B cell (primary cell): ENCODE results near the gene SLC1A2. TPM values are rescaled to one million over a fixed set of nuclear protein-coding genes. Genes with fewer than 3 reads are reported as not detected.

Experiments used
- ATAC-seq: fragments of 200-7000 bp; cut with Tn5 transposase; one replicate; pipeline ENCODE4 v1.10.0; 2021; ENCODE audit warnings: low read depth, mild to moderate bottlenecking, moderate number of reproducible peaks, moderate library complexity
- CTCF ChIA-PET: fragments of 350-600 bp; sonication (Branson Sonifier 250); formaldehyde crosslinking; loops from one replicate; lab custom pipeline; 2021; ENCODE audit warnings: antibody characterized with exemption, inconsistent platforms; lab: Charles Lee
- POLR2A ChIA-PET: fragments of 350-600 bp; sonication (Branson Sonifier 250); formaldehyde crosslinking; loops from one replicate; lab custom pipeline; 2021; ENCODE audit warnings: antibody characterized with exemption; lab: Charles Lee
- DNase-seq: peaks from one replicate; pipeline ENCODE4 v3.0.0; 2013
- H2AFZ ChIP-seq: 2 replicates; pipeline ENCODE4 v1.6.1; 2012; ENCODE audit warnings: mild to moderate bottlenecking, low read depth, low read length; ENCODE audit not compliant: insufficient read depth, poor library complexity, severe bottlenecking
- H3K27ac ChIP-seq, 2 donors: 1 replicate in 1 of 2; 2 replicates in 1 of 2; pipeline ENCODE4 v1.5.1; 2012 to 2013; ENCODE audit warnings: low read length in 2 of 2, mild to moderate bottlenecking in 2 of 2, moderate library complexity in 1 of 2
- H3K27me3 ChIP-seq, 4 experiments: fragments of 200-600 bp in 1 of 4; sonication (generic) in 1 of 4; replicated peaks in 1 of 4; 1 replicate in 2 of 4; 2 replicates in 2 of 4; pipeline versions ENCODE4 v1.6.1 to v1.7.0; 2013 to 2016; ENCODE audit warnings: low read length in 3 of 4, mild to moderate bottlenecking in 2 of 4, mixed read lengths in 1 of 4, moderate library complexity in 1 of 4; ENCODE audit not compliant: insufficient read depth in 4 of 4, control insufficient read depth in 3 of 4; ENCODE audit errors: control extremely low read depth in 1 of 4
- H3K36me3 ChIP-seq, 2 experiments: replicated peaks in 1 of 2; 1 replicate in 1 of 2; 2 replicates in 1 of 2; pipeline versions ENCODE4 v1.6.1 to v1.7.1; 2013; ENCODE audit warnings: low read length in 1 of 2; ENCODE audit not compliant: insufficient read depth in 2 of 2, control insufficient read depth in 1 of 2; ENCODE audit errors: control extremely low read depth in 1 of 2, extremely low read depth in 1 of 2
- H3K4me1 ChIP-seq, 2 donors: fragments of 200-600 bp in 1 of 2; sonication (generic) in 1 of 2; 1 replicate in 1 of 2; 2 replicates in 1 of 2; pipeline versions ENCODE4 v1.5.1 to v1.6.1; 2013 to 2017; ENCODE audit warnings: low read length in 2 of 2; ENCODE audit not compliant: control insufficient read depth in 2 of 2, insufficient read depth in 2 of 2
- H3K4me2 ChIP-seq: replicated peaks from 2 replicates; pipeline ENCODE3; 2012; ENCODE audit warnings: mild to moderate bottlenecking, low read depth, low read length; ENCODE audit not compliant: poor library complexity, severe bottlenecking
- H3K4me3 ChIP-seq, 5 experiments: fragments of 200-600 bp in 1 of 5; sonication (generic) in 1 of 5; 1 replicate in 3 of 5; 2 replicates in 2 of 5; pipeline versions ENCODE4 v1.5.1 to v1.7.0; 2011 to 2016; ENCODE audit warnings: low read length in 4 of 5, mild to moderate bottlenecking in 4 of 5, low read depth in 2 of 5, control low read depth in 1 of 5, moderate library complexity in 1 of 5; ENCODE audit not compliant: insufficient read depth in 1 of 5; ENCODE audit errors: control extremely low read depth in 1 of 5, extremely low read depth in 1 of 5
- H3K79me2 ChIP-seq: fragments of 200-600 bp; sonication (generic); one replicate; pipeline ENCODE4 v1.6.0; 2016; ENCODE audit warnings: low read length; ENCODE audit not compliant: control insufficient read depth, insufficient read depth
- H3K9ac ChIP-seq: fragments of 200-600 bp; sonication (generic); 2 replicates; pipeline ENCODE4 v1.6.1; 2017; ENCODE audit warnings: mild to moderate bottlenecking, low read length, moderate library complexity
- H3K9me3 ChIP-seq, 3 donors: one replicate each; pipeline versions ENCODE4 v1.6.1 to v1.7.1; 2013; ENCODE audit warnings: low read length in 2 of 3; ENCODE audit not compliant: control insufficient read depth in 2 of 3, insufficient read depth in 1 of 3; ENCODE audit errors: control extremely low read depth in 1 of 3
- H4K20me1 ChIP-seq: 2 replicates; pipeline ENCODE4 v1.6.0; 2012; ENCODE audit warnings: mild to moderate bottlenecking, low read length; ENCODE audit not compliant: insufficient read depth, control insufficient read depth, poor library complexity, severe bottlenecking
- H3K27ac Mint-ChIP-seq: one replicate; pipeline ENCODE4 v1.8.0; 2021; ENCODE audit warnings: mixed read lengths
- H3K27me3 Mint-ChIP-seq: one replicate; pipeline ENCODE4 v1.8.0; 2021; ENCODE audit warnings: mixed read lengths
- H3K4me1 Mint-ChIP-seq: one replicate; pipeline ENCODE4 v1.8.0; 2021; ENCODE audit warnings: mixed read lengths
- H3K4me3 Mint-ChIP-seq: one replicate; pipeline ENCODE4 v1.8.0; 2021; ENCODE audit warnings: mixed read lengths
- H3K9me3 Mint-ChIP-seq: one replicate; pipeline ENCODE4 v1.8.0; 2022; ENCODE audit warnings: mixed read lengths; ENCODE audit not compliant: insufficient read depth
- CTCF ChIP-seq: fragments of 200-600 bp; IDR thresholded peaks from one replicate; pipeline ENCODE4 v1.8.0; 2022; ENCODE audit warnings: antibody characterized with exemption, mild to moderate bottlenecking
- EZH2 ChIP-seq: IDR thresholded peaks from 2 replicates; pipeline ENCODE4 v1.6.1; 2012; ENCODE audit warnings: borderline replicate concordance, low read depth, mild to moderate bottlenecking, moderate library complexity, low read length; ENCODE audit not compliant: insufficient read depth, poor library complexity, severe bottlenecking
- WGBS: methylation state at CpG from one replicate; pipeline ENCODE4 v1.1.5; 2013; ENCODE audit warnings: missing lambda C conversion rate; ENCODE audit not compliant: insufficient coverage; 5-methylcytosine and 5-hydroxymethylcytosine counted together
- intact Hi-C: fragments of 100-400 bp; cut with micrococcal nuclease; formaldehyde crosslinking; loops from one replicate; pipeline ENCODE4 v1.10.0; 2022
- polyA plus RNA-seq: library from polyadenylated mRNA; depleted of rRNA; stranded (reverse); fragments of >200 nt; gene quantifications from 2 replicates; pipeline ENCODE4 v1.2.3, GENCODE V29; 2012
- total RNA-seq, 2 donors: library from RNA; stranded (reverse); fragments of 120-200 nt in 1 of 2; gene quantifications; 1 replicate in 1 of 2; 2 replicates in 1 of 2; pipeline versions ENCODE4 v1.2.3 to v1.2.4, GENCODE V29; 2013 to 2022

The SLC1A2 gene
- total and polyA plus RNA-seq, 2 donors (not counting 1 experiment from before 2014, with no cell fraction given), result not detected

GRCh38 chr11:35337136-35337913 is 82.0 kb downstream of the SLC1A2 start:
- Mint-ChIP-seq H3K27me3 (no peaks in the 10 kb centered on the region), H3K27ac (no peak overlapping the region), H3K4me1 (peaks cover 22% of the 10 kb centered on the region), H3K9me3 (no peaks in the 10 kb centered on the region), H3K4me3 (no peak overlapping the region)
- Histone ChIP-seq H3K4me2 (no peak overlapping the region), H4K20me1 (no peaks in the 10 kb centered on the region), H3K9me3 (peaks cover 0 to 4% (median 0%) of the 10 kb centered on the region in 3 donors), H3K4me3 (no peak overlapping the region), H3K27me3 (no peaks in the 10 kb centered on the region), H3K27ac (no peak overlapping the region), H3K9ac (no peak overlapping the region), H3K4me1 (peaks cover 14 to 26% of the 10 kb centered on the region in 2 donors), H3K79me2 (no peaks in the 10 kb centered on the region), H2AFZ (no peak overlapping the region), H3K36me3 (no peaks in the 10 kb centered on the region)
- intact Hi-C loops, result loop anchor here (10.0 kb wide), 1 partner anchor 263 kb away; no protein-coding TSS in a partner anchor
- ChIA-PET POLR2A (no interaction called here), CTCF (interaction anchor here (0.5 to 0.7 kb wide), 2 partner anchors 38 to 780 kb away, joined by 3 read pairs; no protein-coding TSS in a partner anchor)
- no CpG with 5 or more reads among the region's 3 CpGs for WGBS
- DNase-seq, result no peak
- ATAC-seq, result no peak
- TF ChIP-seq EZH2 (no peak), CTCF (no peak)

DNA sequence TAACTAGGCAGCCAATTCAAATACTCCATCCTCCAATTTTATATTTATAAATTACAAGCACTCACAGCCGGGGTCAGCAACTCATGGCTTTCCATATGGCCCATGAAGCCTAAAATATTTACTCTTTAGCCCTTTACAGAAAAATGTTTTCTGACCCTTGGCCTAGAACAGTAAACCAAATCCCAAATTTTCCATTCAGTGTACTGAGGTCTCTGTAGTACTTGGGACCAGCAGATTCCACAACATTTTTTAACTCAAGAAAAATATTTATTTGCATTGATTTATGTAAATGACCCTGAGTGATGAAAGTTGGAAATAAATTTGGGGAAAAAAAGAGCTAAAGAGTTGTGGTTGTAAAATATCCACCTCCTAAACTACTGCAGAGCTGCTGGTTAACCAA is 82.6 kb downstream of the SLC1A2 start:
- H3K27me3 Mint-ChIP-seq, result no peaks in the 10 kb centered on the region
- no peak overlapping the region for H2AFZ ChIP-seq
- H3K4me1 Mint-ChIP-seq, result peaks cover 25% of the 10 kb centered on the region
- H3K4me3 ChIP-seq, result no peak overlapping the region
- H3K9me3 ChIP-seq, result peaks cover 0 to 4% (median 0%) of the 10 kb centered on the region in 3 donors
- H3K79me2 ChIP-seq, result no peaks in the 10 kb centered on the region
- TF ChIP-seq EZH2 (no peak), CTCF (no peak)
- H3K27ac Mint-ChIP-seq, result no peak overlapping the region
- H4K20me1 ChIP-seq, result no peaks in the 10 kb centered on the region
- H3K27ac ChIP-seq, result no peak overlapping the region
- no peaks in the 10 kb centered on the region for H3K27me3 ChIP-seq
- no peaks in the 10 kb centered on the region for H3K9me3 Mint-ChIP-seq
- H3K4me3 Mint-ChIP-seq, result no peak overlapping the region
- DNase-seq, result no peak
- CTCF ChIA-PET, result no interaction called here
- no peak for ATAC-seq
- intact Hi-C loops, result loop anchor here (10.0 kb wide), 1 partner anchor 262 kb away; no protein-coding TSS in a partner anchor
- H3K36me3 ChIP-seq, result no peaks in the 10 kb centered on the region
- 100% methylated on average over 1 of the region's 1 CpG for WGBS
- H3K4me1 ChIP-seq, result peaks cover 19 to 32% of the 10 kb centered on the region in 2 donors
- H3K4me2 ChIP-seq, result no peak overlapping the region
- no peak overlapping the region for H3K9ac ChIP-seq
- POLR2A ChIA-PET, result interaction anchor here (0.5 to 0.9 kb wide), 2 partner anchors 21 to 162 kb away, joined by 3 to 4 read pairs; no protein-coding TSS in a partner anchor
